Peyer's patch (tissue), 4 donors: ENCODE results near the gene TMC5.

ENCODE experiments used
- CTCF ChIP-seq, 6 experiments: fragments of 450-650 bp in 4 of 6; fragments of 200-600 bp in 2 of 6; sonication (generic) in 1 of 6; IDR thresholded peaks; one replicate each; pipeline ENCODE4 v1.5.1; 2017 to 2019; ENCODE audit warnings: antibody characterized with exemption in 6 of 6, mild to moderate bottlenecking in 3 of 6, moderate library complexity in 1 of 6
- POLR2A ChIP-seq, 2 donors: fragments of 450-650 bp; IDR thresholded peaks; one replicate each; pipeline ENCODE4 v1.5.1; 2017; ENCODE audit warnings: antibody characterized with exemption in 2 of 2, mild to moderate bottlenecking in 2 of 2, moderate library complexity in 2 of 2

GRCh38 chr16:19468300-19468699, 50.6 kb downstream of the TMC5 start:
- TF ChIP-seq CTCF (IDR thresholded peaks at IDR 0.05) (no peak), POLR2A (IDR thresholded peaks at IDR 0.05) (no peak)
